GM12878 (cell line): ENCODE measurements around the gene FIBCD1. TPM values are rescaled to one million over a fixed set of nuclear protein-coding genes. Genes with fewer than 3 reads are reported as not detected.

Experiments used
- ATAC-seq: fragments of 200-7000 bp; cut with Tn5 transposase; 3 replicates; pipeline ENCODE4 v1.9.1; 2020; ENCODE audit warnings: mild to moderate bottlenecking, moderate library complexity
- BruUV-seq: library from RNA; stranded (reverse); fragments of 400-500 nt; replicated peaks from 2 replicates; lab custom pipeline; 2021; lab: Mats Ljungman, UMichigan
- CTCF ChIA-PET: fragments of 300-600 bp; sonication (Branson Sonifier 250); formaldehyde crosslinking; extraction: SDS; loops from one replicate; lab custom pipeline; 2021; ENCODE audit warnings: inconsistent platforms; lab: Yijun Ruan, JAX
- POLR2A ChIA-PET: fragments of 350-600 bp; formaldehyde crosslinking; extraction: SDS; loops from one replicate; lab custom pipeline; 2021; ENCODE audit warnings: inconsistent platforms; lab: Charles Lee
- RAD21 ChIA-PET: fragments of 300-600 bp; sonication (Branson Sonifier 250); formaldehyde crosslinking; loops from one replicate; lab custom pipeline; 2023; ENCODE audit warnings: antibody characterized with exemption; ENCODE audit not compliant: unreplicated experiment; lab: Charles Lee
- SMC1A ChIA-PET: fragments of 300-600 bp; sonication (Branson Sonifier 250); formaldehyde crosslinking; loops from one replicate; lab custom pipeline; 2023; ENCODE audit not compliant: unreplicated experiment, uncharacterized antibody; lab: Charles Lee
- DNase-seq: peaks from one replicate; pipeline ENCODE4 v3.0.0-alpha.2; 2011; ENCODE audit warnings: low read depth, low spot score
- FAIRE-seq: peaks from 3 replicates; lab custom pipeline; 2011; peaks lifted over from hg19 to GRCh38; lab: Jason Lieb, UNC
- H2AFZ ChIP-seq: 2 replicates; pipeline ENCODE4 v1.6.0; 2011; ENCODE audit warnings: low read depth, low read length, control low read depth; ENCODE audit not compliant: control insufficient read depth
- H3K27ac ChIP-seq: 2 replicates; pipeline ENCODE4 v1.5.1; 2011; ENCODE audit warnings: control low read depth; ENCODE audit not compliant: control insufficient read depth, insufficient read depth
- H3K27me3 ChIP-seq, 2 experiments: replicated peaks in 1 of 2; 2 replicates each; pipeline versions ENCODE4 v1.6.0 to v1.6.1; 2011; ENCODE audit warnings: low read length in 1 of 2; ENCODE audit not compliant: control insufficient read depth in 2 of 2, insufficient read depth in 2 of 2
- H3K36me3 ChIP-seq, 2 experiments: 2 replicates each; pipeline ENCODE4 v1.5.1; 2011; ENCODE audit warnings: low read length in 1 of 2; ENCODE audit not compliant: control insufficient read depth in 2 of 2, insufficient read depth in 2 of 2
- H3K4me1 ChIP-seq: 2 replicates; pipeline ENCODE4 v1.6.1; 2011; ENCODE audit warnings: mild to moderate bottlenecking, low read length, moderate library complexity, mixed read lengths; ENCODE audit not compliant: control insufficient read depth, insufficient read depth
- H3K4me2 ChIP-seq: 2 replicates; pipeline ENCODE4 v1.6.0; 2011; ENCODE audit warnings: control low read depth; ENCODE audit not compliant: control insufficient read depth, insufficient read depth
- H3K4me3 ChIP-seq: fragments of 200-600 bp; sonication (generic); 2 replicates; pipeline ENCODE4 v1.5.1; 2016
- H3K79me2 ChIP-seq: 2 replicates; pipeline ENCODE4 v1.6.0; 2011; ENCODE audit warnings: low read length; ENCODE audit not compliant: control insufficient read depth, insufficient read depth
- H3K9ac ChIP-seq: 2 replicates; pipeline ENCODE4 v1.8.0; 2011; ENCODE audit warnings: low read length, control low read depth, mixed read lengths; ENCODE audit not compliant: control insufficient read depth, insufficient read depth
- H3K9me3 ChIP-seq: replicated peaks from 3 replicates; pipeline ENCODE4 v1.5.1; 2011; ENCODE audit warnings: mild to moderate bottlenecking, low read length; ENCODE audit not compliant: control insufficient read depth, insufficient read depth
- H4K20me1 ChIP-seq: 2 replicates; pipeline ENCODE4 v1.6.0; 2011; ENCODE audit not compliant: control insufficient read depth, insufficient read depth
- BCL3 ChIP-seq: IDR thresholded peaks from 2 replicates; pipeline ENCODE4 v1.6.1; 2011; ENCODE audit warnings: borderline replicate concordance, low read depth, mild to moderate bottlenecking, moderate library complexity, low read length; ENCODE audit not compliant: insufficient read depth, poor library complexity, severe bottlenecking
- BRCA1 ChIP-seq: IDR thresholded peaks from 2 replicates; pipeline ENCODE4 v1.6.1; 2011; ENCODE audit warnings: low read depth, low read length, improper control_type of control experiment
- CHD1 ChIP-seq: IDR thresholded peaks from 2 replicates; pipeline ENCODE4 v1.6.1; 2012; ENCODE audit warnings: low read depth, low read length, improper control_type of control experiment
- CREM ChIP-seq: IDR thresholded peaks from 2 replicates; pipeline ENCODE4 v1.6.1; 2014; ENCODE audit warnings: antibody characterized with exemption, low read depth
- E2F4 ChIP-seq: IDR thresholded peaks from 2 replicates; pipeline ENCODE4 v1.6.1; 2012; ENCODE audit warnings: low read depth, low read length, improper control_type of control experiment
- HDAC6 ChIP-seq: fragments of 200-600 bp; sonication (generic); IDR thresholded peaks from one replicate; pipeline ENCODE4 v1.8.0; 2017; ENCODE audit warnings: antibody characterized with exemption; ENCODE audit not compliant: unreplicated experiment
- MLLT1 ChIP-seq: fragments of 450-650 bp; IDR thresholded peaks from 2 replicates; pipeline ENCODE4 v1.6.1; 2016; ENCODE audit warnings: mild to moderate bottlenecking
- NFIC ChIP-seq: IDR thresholded peaks from 2 replicates; pipeline ENCODE4 v1.6.1; 2012; ENCODE audit warnings: low read depth, mild to moderate bottlenecking, inconsistent platforms, low read length, moderate library complexity
- NFXL1 ChIP-seq: fragments of 450-650 bp; IDR thresholded peaks from 2 replicates; pipeline ENCODE4 v1.6.1; 2017; ENCODE audit warnings: antibody characterized with exemption, mild to moderate bottlenecking, borderline replicate concordance
- RAD51 ChIP-seq: fragments of 450-650 bp; IDR thresholded peaks from 2 replicates; pipeline ENCODE4 v1.6.1; 2016; ENCODE audit warnings: moderate library complexity, mild to moderate bottlenecking, inconsistent platforms
- TAF1 ChIP-seq: IDR thresholded peaks from 2 replicates; pipeline ENCODE4 v1.6.1; 2011; ENCODE audit warnings: mild to moderate bottlenecking, low read depth, low read length, borderline replicate concordance
- WGBS: methylation state at CpG from one replicate; pipeline ENCODE4 v1.1.6; 2016; ENCODE audit warnings: low lambda C conversion rate; ENCODE audit not compliant: insufficient replicate concordance, insufficient coverage; ENCODE audit errors: missing lambda C conversion rate; 5-methylcytosine and 5-hydroxymethylcytosine counted together
- in situ Hi-C: fragments of 300-500 bp; cut with MboI; formaldehyde crosslinking; loops from 9 replicates; pipeline ENCODE4 v1.14.3; 2018; ENCODE audit warnings: mixed read lengths
- intact Hi-C: fragments of 100-400 bp; cut with micrococcal nuclease; formaldehyde crosslinking; loops from one replicate; pipeline ENCODE4 v1.14.2; 2022; ENCODE audit not compliant: unreplicated experiment
- polyA plus RNA-seq, 11 experiments: library from polyadenylated mRNA; depleted of rRNA in 4 of 11; unstranded in 6 of 11; stranded (reverse) in 5 of 11; fragments of >200 nt; fragmentation: Nextera tagmentation in 4 of 11; fragmentation: Illumina TruSeq in 1 of 11; extraction: Ambion mirVana in 4 of 11; extraction: Trizol in 1 of 11; gene quantifications; 1 replicate in 1 of 11; 2 replicates in 10 of 11; pipeline versions ENCODE4 v1.2.1 to v1.2.3, GENCODE V29; 2011 to 2016; ENCODE audit warnings: inconsistent platforms in 2 of 11, missing spikeins in 2 of 11, low read depth in 1 of 11
- total RNA-seq, 4 experiments: library from RNA; depleted of rRNA in 3 of 4; stranded (reverse); fragments of >200 nt in 3 of 4; fragmentation: Illumina TruSeq in 1 of 4; extraction: Trizol in 1 of 4; gene quantifications; 2 replicates each; pipeline versions ENCODE4 v1.2.1 to v1.2.3, GENCODE V29; 2013 to 2021

Gene FIBCD1
- total and polyA plus RNA-seq, 10 of the 15 experiments (the other 5 are each of a cell fraction or from before 2014, with no cell fraction given): 0.04 to 0.95 (median 0.25) TPM; not detected in 6

- Histone ChIP-seq H3K27ac (no peak overlapping the region), H3K4me3 (no peak overlapping the region), H3K27me3 (no peaks in the 10 kb centered on the region), H3K36me3 (peaks cover 2 to 6% of the 10 kb centered on the region in 2 experiments), H3K79me2 (no peaks in the 10 kb centered on the region), H3K4me1 (no peaks in the 10 kb centered on the region), H3K4me2 (no peak overlapping the region), H4K20me1 (no peaks in the 10 kb centered on the region), H2AFZ (no peak overlapping the region), H3K9me3 (no peaks in the 10 kb centered on the region), H3K9ac (no peak overlapping the region)
- 92% methylated on average over 24 of the region's 24 CpGs for WGBS
- in situ Hi-C loops: no loop called here
- ATAC-seq: no peak
- RAD21 ChIA-PET: interaction anchor here (1.0 kb wide), 1 partner anchor 23 kb away, joined by 3 read pairs; no protein-coding TSS in a partner anchor
- DNase-seq: no peak
- TF ChIP-seq RAD51 (no peak), CHD1 (no peak), BRCA1 (no peak), BCL3 (no peak), NFXL1 (no peak), MLLT1 (no peak), TAF1 (no peak), E2F4 (no peak), CREM (no peak), HDAC6 (no peak), NFIC (no peak)
- intact Hi-C loops: no loop called here
- SMC1A ChIA-PET: no interaction called here
- CTCF ChIA-PET: interaction anchor here (0.8 kb wide), 2 partner anchors 23 to 136 kb away, joined by 3 to 5 read pairs; no protein-coding TSS in a partner anchor
- no peak for FAIRE-seq
- BruUV-seq: no TSS peak
- POLR2A ChIA-PET: no interaction called here
These were observed 46.4 kb downstream of the FIBCD1 start for GRCh38 chr9:130892477-130893304.
